Measurements from ENCODE around the gene ZNF491.
"Not testable (repeated sequence)": the region's sequence is repeated elsewhere in the genome, so short reads cannot be mapped to it uniquely, and the experiment has no call there.

The ZNF491 gene

DNA sequence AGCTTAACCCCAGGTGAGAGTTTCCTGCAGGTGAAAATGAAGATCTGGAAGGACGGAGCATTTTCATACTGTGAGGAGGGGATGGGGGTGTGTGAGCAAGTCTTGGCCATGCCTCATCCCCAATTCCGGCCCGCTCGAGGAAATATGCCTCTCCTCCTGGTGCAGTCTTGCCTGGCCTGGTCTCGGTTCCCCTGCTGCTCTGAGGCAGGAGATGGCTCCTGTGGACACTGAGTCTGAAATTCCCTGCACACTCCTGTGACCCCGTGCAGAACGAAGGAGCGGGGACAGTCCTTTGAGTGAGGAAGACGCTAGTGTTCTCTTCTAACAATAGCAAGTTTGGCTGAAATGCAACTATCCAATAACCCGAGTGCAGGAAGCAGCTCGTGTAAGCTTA is 49.9 kb downstream of the ZNF491 start:
- DNase-seq, result no peak
- Histone ChIP-seq H3K9ac (ENCODE audit: low read length) (no peak overlapping the region), H2BK15ac (ENCODE audit: low read depth, poor library complexity, severe bottlenecking) (no peak overlapping the region), H4K91ac (ENCODE audit: low read length) (no peak overlapping the region), H3K9me3 (ENCODE audit: control insufficient read depth, low read length) (peaks cover 2% of the 10 kb centered on the region), H2BK5ac (ENCODE audit: low read depth, low read length, poor library complexity, severe bottlenecking) (no peak overlapping the region), H3K36me3 (ENCODE audit: control insufficient read depth in 1 of 2, insufficient read depth in 2 of 2, low read depth in 1 of 2, low read length in 2 of 2) (no peaks in the 10 kb centered on the region), H3K4ac (ENCODE audit: low read depth in 1 of 2, low read length in 2 of 2) (no peak overlapping the region), H3K27me3 (ENCODE audit: control insufficient read depth in 1 of 2, insufficient read depth in 1 of 2, low read length in 2 of 2) (no peaks in the 10 kb centered on the region), H2BK120ac (ENCODE audit: low read depth, low read length) (no peak overlapping the region), H3K23ac (ENCODE audit: low read length in 2 of 2) (no peak overlapping the region), H3K79me1 (replicated peaks; ENCODE audit: low read length, poor library complexity, severe bottlenecking) (no peaks in the 10 kb centered on the region), H3K14ac (ENCODE audit: low read length in 2 of 2) (peak overlapping the region in 1 of 2 experiments; percentile 41), H2AFZ (ENCODE audit: low read depth, low read length) (no peak overlapping the region), H3K4me3 (ENCODE audit: insufficient read depth in 1 of 2, low read depth in 1 of 2, low read length in 2 of 2) (peak overlapping the region in 1 of 2 experiments; percentile 77), H3K18ac (ENCODE audit: low read depth in 1 of 2, low read length in 2 of 2) (no peak overlapping the region), H3K4me1 (ENCODE audit: control insufficient read depth, insufficient read depth, low read depth, low read length) (no peaks in the 10 kb centered on the region), H2AK5ac (ENCODE audit: low read length, severe bottlenecking) (no peak overlapping the region), H4K8ac (ENCODE audit: low read length) (no peak overlapping the region), H3K4me2 (ENCODE audit: low read length, poor library complexity, severe bottlenecking) (no peak overlapping the region), H2BK12ac (ENCODE audit: low read length in 2 of 2) (no peak overlapping the region), H3K27ac (ENCODE audit: low read length, poor library complexity, severe bottlenecking) (no peak overlapping the region)
- WGBS, result 91% methylated on average over 11 of the region's 11 CpGs

DNA sequence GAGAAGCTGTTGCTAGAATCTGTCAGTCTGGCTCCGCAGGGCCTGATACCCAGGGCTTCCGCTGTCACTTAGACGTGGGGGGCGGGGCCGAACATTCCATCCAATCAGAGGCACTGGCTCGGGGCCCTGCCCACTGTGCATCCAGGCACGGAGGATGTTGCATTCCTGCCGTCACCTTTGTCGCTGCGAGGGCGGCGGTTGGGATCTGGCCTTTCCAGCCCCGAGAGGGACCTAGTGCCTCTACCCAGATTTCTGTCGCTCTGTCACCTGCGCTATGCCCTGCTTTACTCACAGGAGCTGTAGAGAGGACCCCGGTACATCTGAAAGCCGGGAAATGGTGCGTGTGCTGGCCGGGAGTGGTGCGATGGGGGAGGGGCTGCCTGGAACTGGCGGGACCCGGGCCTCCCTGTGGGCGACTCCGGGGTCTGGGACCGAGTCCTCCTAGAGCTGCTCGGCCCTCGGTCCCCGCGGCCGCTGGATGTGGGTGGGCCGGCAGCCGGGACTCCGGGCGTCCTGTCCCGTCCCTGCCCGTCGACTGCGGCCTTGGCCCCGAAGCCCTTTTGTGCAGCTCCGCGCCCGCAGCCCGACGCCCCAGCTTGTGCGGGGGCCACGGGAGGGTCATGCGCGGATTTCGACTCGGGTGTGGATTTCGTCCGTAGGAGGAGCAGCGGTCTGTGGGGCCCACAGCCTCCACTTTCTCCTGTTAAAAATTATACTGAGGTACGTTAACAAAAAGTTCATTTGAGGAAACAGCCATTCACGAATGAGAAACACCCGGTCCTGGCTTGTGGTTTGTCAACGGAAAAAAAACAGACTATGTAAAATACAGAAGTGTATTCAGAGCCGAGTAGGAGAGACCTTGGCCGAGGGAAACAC is 50.5 kb downstream of the ZNF491 start, which contains the start of gene ZNF439:
TSS of gene ZNF439 (plus strand) at position 133 of the 876 bp plus-strand sequence. CDS start at position 275, 142 bp downstream.
- H2BK120ac ChIP-seq (ENCODE audit: low read depth, low read length), result no peak within 1 kb of the TSS
- peak within 1 kb of the TSS in 1 of 2 experiments; percentile 77 for H3K4me3 ChIP-seq (ENCODE audit: insufficient read depth in 1 of 2, low read depth in 1 of 2, low read length in 2 of 2)
- no peak within 1 kb of the TSS for H3K4me2 ChIP-seq (ENCODE audit: low read length, poor library complexity, severe bottlenecking)
- H3K9me3 ChIP-seq (ENCODE audit: control insufficient read depth, low read length), result peaks cover 2% of the 10 kb centered on the region
- no peak within 1 kb of the TSS for H3K18ac ChIP-seq (ENCODE audit: low read depth in 1 of 2, low read length in 2 of 2)
- no peak within 1 kb of the TSS for H3K27ac ChIP-seq (ENCODE audit: low read length, poor library complexity, severe bottlenecking)
- H3K4ac ChIP-seq (ENCODE audit: low read depth in 1 of 2, low read length in 2 of 2), result no peak within 1 kb of the TSS
- DNase-seq, result no peak
- H3K23ac ChIP-seq (ENCODE audit: low read length in 2 of 2), result no peak within 1 kb of the TSS
- no peak within 1 kb of the TSS for H2BK15ac ChIP-seq (ENCODE audit: low read depth, poor library complexity, severe bottlenecking)
- no peak within 1 kb of the TSS for H2AFZ ChIP-seq (ENCODE audit: low read depth, low read length)
- H2AK5ac ChIP-seq (ENCODE audit: low read length, severe bottlenecking), result no peak within 1 kb of the TSS
- H3K4me1 ChIP-seq (ENCODE audit: control insufficient read depth, insufficient read depth, low read depth, low read length), result no peaks in the 10 kb centered on the region
- H2BK12ac ChIP-seq (ENCODE audit: low read length in 2 of 2), result no peak within 1 kb of the TSS
- peak within 1 kb of the TSS; percentile 52 for H3K9ac ChIP-seq (ENCODE audit: low read length)
- 89% methylated on average over 58 of the region's 59 CpGs for WGBS
- no peak within 1 kb of the TSS for H4K91ac ChIP-seq (ENCODE audit: low read length)
- no peak within 1 kb of the TSS for H4K8ac ChIP-seq (ENCODE audit: low read length)
- H3K27me3 ChIP-seq (ENCODE audit: control insufficient read depth in 1 of 2, insufficient read depth in 1 of 2, low read length in 2 of 2), result no peaks in the 10 kb centered on the region
- H2BK5ac ChIP-seq (ENCODE audit: low read depth, low read length, poor library complexity, severe bottlenecking), result peak within 1 kb of the TSS; percentile 14
- H3K79me1 ChIP-seq (replicated peaks; ENCODE audit: low read length, poor library complexity, severe bottlenecking), result no peaks in the 10 kb centered on the region
- H3K36me3 ChIP-seq (ENCODE audit: control insufficient read depth in 1 of 2, insufficient read depth in 2 of 2, low read depth in 1 of 2, low read length in 2 of 2), result no peaks in the 10 kb centered on the region
- H3K14ac ChIP-seq (ENCODE audit: low read length in 2 of 2), result peak within 1 kb of the TSS in 1 of 2 experiments; percentile 41

DNA sequence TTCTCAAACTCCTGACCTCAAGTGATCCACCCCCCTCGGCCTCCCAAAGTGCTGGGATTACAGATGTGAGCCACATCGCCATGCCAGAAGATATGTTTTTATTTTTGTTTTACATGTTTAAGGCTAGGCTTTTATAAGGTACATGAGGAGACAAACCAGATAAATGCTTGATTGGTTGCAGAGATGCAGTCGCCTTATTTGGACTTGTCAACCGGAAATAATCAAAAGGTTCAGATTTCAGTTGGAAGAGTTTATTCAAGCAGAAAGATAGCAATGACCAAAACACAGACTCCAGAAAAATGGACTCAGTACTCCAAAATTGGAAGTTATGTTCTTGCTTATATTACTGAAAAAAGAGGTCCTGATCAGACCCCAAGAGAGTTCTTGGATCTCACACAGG is 52.0 kb downstream of the ZNF491 start:
- not testable (repeated sequence) for H2BK5ac ChIP-seq (ENCODE audit: low read depth, low read length, poor library complexity, severe bottlenecking); H3K36me3 ChIP-seq (ENCODE audit: control insufficient read depth in 1 of 2, insufficient read depth in 2 of 2, low read depth in 1 of 2, low read length in 2 of 2); H3K4me1 ChIP-seq (ENCODE audit: control insufficient read depth, insufficient read depth, low read depth, low read length); H2AK5ac ChIP-seq (ENCODE audit: low read length, severe bottlenecking); H3K4me3 ChIP-seq (ENCODE audit: insufficient read depth in 1 of 2, low read depth in 1 of 2, low read length in 2 of 2); H3K14ac ChIP-seq (ENCODE audit: low read length in 2 of 2); DNase-seq; H2BK15ac ChIP-seq (ENCODE audit: low read depth, poor library complexity, severe bottlenecking); H2BK12ac ChIP-seq (ENCODE audit: low read length in 2 of 2); H3K9ac ChIP-seq (ENCODE audit: low read length); H3K18ac ChIP-seq (ENCODE audit: low read depth in 1 of 2, low read length in 2 of 2); H3K27ac ChIP-seq (ENCODE audit: low read length, poor library complexity, severe bottlenecking); H3K27me3 ChIP-seq (ENCODE audit: control insufficient read depth in 1 of 2, insufficient read depth in 1 of 2, low read length in 2 of 2); H2AFZ ChIP-seq (ENCODE audit: low read depth, low read length); H3K4me2 ChIP-seq (ENCODE audit: low read length, poor library complexity, severe bottlenecking); H4K8ac ChIP-seq (ENCODE audit: low read length); H3K79me1 ChIP-seq (replicated peaks; ENCODE audit: low read length, poor library complexity, severe bottlenecking); H3K23ac ChIP-seq (ENCODE audit: low read length in 2 of 2); H3K4ac ChIP-seq (ENCODE audit: low read depth in 1 of 2, low read length in 2 of 2); H2BK120ac ChIP-seq (ENCODE audit: low read depth, low read length); H4K91ac ChIP-seq (ENCODE audit: low read length)
- 88% methylated on average over 4 of the region's 4 CpGs for WGBS
- H3K9me3 ChIP-seq (ENCODE audit: control insufficient read depth, low read length), result peaks cover 10% of the 10 kb centered on the region

DNA sequence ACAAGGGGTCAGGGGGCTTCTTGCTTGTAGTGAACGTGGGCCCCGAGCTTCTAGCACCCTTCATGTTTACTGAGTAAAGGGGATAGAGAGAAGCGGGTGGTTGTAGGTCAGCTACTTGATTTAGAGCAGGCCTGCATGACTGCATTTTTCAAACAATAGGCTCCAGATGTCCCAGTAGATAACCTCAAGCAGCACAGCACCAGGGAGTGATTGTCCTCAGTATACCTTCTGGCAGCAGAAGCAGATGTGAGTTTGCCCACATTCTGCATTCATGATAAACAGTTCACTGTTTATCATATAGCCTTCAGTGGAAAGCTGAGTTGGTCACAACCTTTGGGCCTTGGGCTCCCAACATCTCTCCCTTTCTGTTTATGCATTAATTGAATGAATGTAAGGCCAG is 55.0 kb downstream of the ZNF491 start:
- Histone ChIP-seq H3K4me1 (ENCODE audit: control insufficient read depth, insufficient read depth, low read depth, low read length) (no peaks in the 10 kb centered on the region), H2AK5ac (ENCODE audit: low read length, severe bottlenecking) (no peak overlapping the region), H4K8ac (ENCODE audit: low read length) (no peak overlapping the region), H3K9me3 (ENCODE audit: control insufficient read depth, low read length) (peaks cover 15% of the 10 kb centered on the region), H3K23ac (ENCODE audit: low read length in 2 of 2) (no peak overlapping the region), H3K18ac (ENCODE audit: low read depth in 1 of 2, low read length in 2 of 2) (no peak overlapping the region), H2AFZ (ENCODE audit: low read depth, low read length) (no peak overlapping the region), H4K91ac (ENCODE audit: low read length) (no peak overlapping the region), H3K4me3 (ENCODE audit: insufficient read depth in 1 of 2, low read depth in 1 of 2, low read length in 2 of 2) (no peak overlapping the region), H2BK5ac (ENCODE audit: low read depth, low read length, poor library complexity, severe bottlenecking) (no peak overlapping the region), H3K4me2 (ENCODE audit: low read length, poor library complexity, severe bottlenecking) (no peak overlapping the region), H3K27me3 (ENCODE audit: control insufficient read depth in 1 of 2, insufficient read depth in 1 of 2, low read length in 2 of 2) (no peaks in the 10 kb centered on the region), H3K27ac (ENCODE audit: low read length, poor library complexity, severe bottlenecking) (no peak overlapping the region), H3K14ac (ENCODE audit: low read length in 2 of 2) (no peak overlapping the region), H3K4ac (ENCODE audit: low read depth in 1 of 2, low read length in 2 of 2) (no peak overlapping the region), H2BK12ac (ENCODE audit: low read length in 2 of 2) (no peak overlapping the region), H2BK120ac (ENCODE audit: low read depth, low read length) (no peak overlapping the region), H3K36me3 (ENCODE audit: control insufficient read depth in 1 of 2, insufficient read depth in 2 of 2, low read depth in 1 of 2, low read length in 2 of 2) (no peaks in the 10 kb centered on the region), H3K9ac (ENCODE audit: low read length) (no peak overlapping the region), H2BK15ac (ENCODE audit: low read depth, poor library complexity, severe bottlenecking) (no peak overlapping the region), H3K79me1 (replicated peaks; ENCODE audit: low read length, poor library complexity, severe bottlenecking) (no peaks in the 10 kb centered on the region)
- WGBS, result 50% methylated on average over 3 of the region's 3 CpGs
- DNase-seq, result no peak

Data from mesenchymal stem cell (in vitro differentiated cells and primary cell).